ENCODE measurements around the gene FASN. TPM values are rescaled to one million over a fixed set of nuclear protein-coding genes. Genes with fewer than 3 reads are reported as not detected.
A peak's percentile ranks its signal among the peaks of the same experiment; 100 is the strongest.

The FASN gene
- total RNA-seq, 1 experiment from 2014 or later: 433 TPM

DNA sequence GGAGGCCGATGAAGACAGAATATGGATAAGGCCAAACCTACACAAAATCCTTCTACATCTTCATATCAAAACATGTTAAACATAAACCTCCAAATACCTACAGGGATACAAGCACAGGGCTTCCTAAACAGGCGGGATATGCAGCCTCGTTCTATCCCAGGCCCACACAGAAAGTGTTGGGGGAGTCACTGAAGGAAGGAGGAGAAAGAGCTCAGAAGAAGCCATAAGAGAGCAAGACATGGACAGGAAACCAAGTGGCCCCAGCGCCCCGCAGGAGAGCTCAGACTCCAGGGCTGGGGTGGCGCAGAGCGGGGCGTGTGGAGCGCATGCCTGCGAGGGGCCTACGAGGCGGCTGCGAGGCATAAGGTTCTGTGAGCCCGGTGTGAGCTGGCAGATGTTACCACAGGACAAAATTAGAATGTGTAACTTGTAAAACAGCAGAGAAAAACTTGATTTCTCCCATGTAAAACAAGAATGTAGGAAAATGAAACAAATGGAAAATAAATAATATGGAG is 11.0 kb upstream of the FASN start:
- Histone ChIP-seq H3K4ac (ENCODE audit: low read depth, low read length) (no peak overlapping the region), H3T11ph (ENCODE audit: low read length) (no peak overlapping the region), H3K79me1 (ENCODE audit: insufficient read depth, low read depth, low read length, poor library complexity, severe bottlenecking) (no peaks in the 10 kb centered on the region), H3K56ac (ENCODE audit: insufficient read length, low read depth, low read length) (no peak overlapping the region), H4K5ac (ENCODE audit: insufficient read length, low read depth, low read length) (no peak overlapping the region), H4K91ac (ENCODE audit: insufficient read length, low read depth, low read length) (no peak overlapping the region), H2BK20ac (ENCODE audit: low read depth, low read length, poor library complexity, severe bottlenecking) (no peak overlapping the region), H3K9ac (ENCODE audit: extremely low read depth, insufficient read length, low read length) (no peak overlapping the region), H3K9me3 (ENCODE audit: control insufficient read depth, low read depth, low read length) (no peaks in the 10 kb centered on the region), H2BK15ac (ENCODE audit: low read depth, low read length) (no peak overlapping the region), H3K4me1 (ENCODE audit: insufficient read depth, low read length) (no peaks in the 10 kb centered on the region; the same call in 1 of the 2 replicates), H3K14ac (ENCODE audit: insufficient read depth, low read length) (no peak overlapping the region), H2BK12ac (ENCODE audit: insufficient read length, low read depth, low read length) (no peak overlapping the region), H2BK5ac (ENCODE audit: insufficient read length, low read length) (no peak overlapping the region), H3K23ac (ENCODE audit: insufficient read length, low read depth, low read length) (no peak overlapping the region), H3K79me2 (ENCODE audit: insufficient read depth, low read length) (no peaks in the 10 kb centered on the region), H3K27ac (ENCODE audit: insufficient read length, low read depth, low read length) (no peak overlapping the region), H4K20me1 (ENCODE audit: control insufficient read depth, insufficient read depth, insufficient read length) (no peaks in the 10 kb centered on the region), H2BK120ac (ENCODE audit: low read depth, low read length, poor library complexity, severe bottlenecking) (no peak overlapping the region), H4K8ac (replicated peaks; ENCODE audit: insufficient read length, low read depth, low read length) (no peak overlapping the region), H2AK5ac (ENCODE audit: insufficient read length, low read length) (no peak overlapping the region), H3K4me2 (ENCODE audit: insufficient read depth, insufficient read length, low read length) (no peak overlapping the region), H3K18ac (ENCODE audit: insufficient read length, low read depth, low read length) (no peak overlapping the region), H3K23me2 (ENCODE audit: insufficient read length, low read depth, low read length, poor library complexity, severe bottlenecking) (no peaks in the 10 kb centered on the region), H2AFZ (ENCODE audit: low read length) (no peak overlapping the region), H3K27me3 (ENCODE audit: insufficient read depth, low read length) (no peaks in the 10 kb centered on the region)
- H3K4me1 Mint-ChIP-seq: peaks cover 19 to 40% of the 10 kb centered on the region in 2 experiments
- WGBS (ENCODE audit: extremely low coverage, insufficient read length, low lambda C conversion rate): no CpG with 5 or more reads among the region's 14 CpGs
- peaks cover 2 to 7% (median 2%) of the 10 kb centered on the region in 3 experiments; a peak in 5 of 7 replicates for H3K36me3 Mint-ChIP-seq (ENCODE audit: insufficient read depth in 1 of 3, low read depth in 3 of 3)
- H3K27me3 Mint-ChIP-seq (ENCODE audit: low read depth): peaks cover 68% of the 10 kb centered on the region
- no peak overlapping the region; a peak in 1 of 5 replicates for H3K4me3 Mint-ChIP-seq
- peak; percentile 29 for DNase-seq
- no peak overlapping the region for H3K27ac Mint-ChIP-seq
- TF ChIP-seq, protein P1, sequence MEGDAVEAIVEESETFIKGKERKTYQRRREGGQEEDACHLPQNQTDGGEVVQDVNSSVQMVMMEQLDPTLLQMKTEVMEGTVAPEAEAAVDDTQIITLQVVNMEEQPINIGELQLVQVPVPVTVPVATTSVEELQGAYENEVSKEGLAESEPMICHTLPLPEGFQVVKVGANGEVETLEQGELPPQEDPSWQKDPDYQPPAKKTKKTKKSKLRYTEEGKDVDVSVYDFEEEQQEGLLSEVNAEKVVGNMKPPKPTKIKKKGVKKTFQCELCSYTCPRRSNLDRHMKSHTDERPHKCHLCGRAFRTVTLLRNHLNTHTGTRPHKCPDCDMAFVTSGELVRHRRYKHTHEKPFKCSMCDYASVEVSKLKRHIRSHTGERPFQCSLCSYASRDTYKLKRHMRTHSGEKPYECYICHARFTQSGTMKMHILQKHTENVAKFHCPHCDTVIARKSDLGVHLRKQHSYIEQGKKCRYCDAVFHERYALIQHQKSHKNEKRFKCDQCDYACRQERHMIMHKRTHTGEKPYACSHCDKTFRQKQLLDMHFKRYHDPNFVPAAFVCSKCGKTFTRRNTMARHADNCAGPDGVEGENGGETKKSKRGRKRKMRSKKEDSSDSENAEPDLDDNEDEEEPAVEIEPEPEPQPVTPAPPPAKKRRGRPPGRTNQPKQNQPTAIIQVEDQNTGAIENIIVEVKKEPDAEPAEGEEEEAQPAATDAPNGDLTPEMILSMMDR (conservative IDR thresholded peaks at IDR 0.05): no peak
- peaks cover 0 to 9% of the 10 kb centered on the region in 2 experiments; a peak in 2 of 5 replicates for H3K9me3 Mint-ChIP-seq

Measured in H9 (cell line).